NCI-H1436 (cell line): ENCODE results near the gene EHD2.
A peak's percentile ranks its signal among the peaks of the same experiment; 100 is the strongest.
"Not testable (repeated sequence)": the region's sequence is repeated elsewhere in the genome, so short reads cannot be mapped to it uniquely, and the experiment has no call there.

Source experiments
- DNase-seq: peaks from one replicate; lab custom pipeline; 2025; lab: John Stamatoyannopoulos, UW

Gene EHD2

GRCh38 chr19:47716270-47716937 is 3.2 kb downstream of the EHD2 start:
- no peak for DNase-seq

GRCh38 chr19:47718415-47719046 is 5.3 kb downstream of the EHD2 start:
- not testable (repeated sequence) for DNase-seq

- DNase-seq, result no peak
Observed at GRCh38 chr19:47719047-47719859, 6.0 kb downstream of the EHD2 start.

GRCh38 chr19:47720669-47721422 is 7.6 kb downstream of the EHD2 start:
- no peak for DNase-seq

GRCh38 chr19:47723581-47723940 is 10.3 kb downstream of the EHD2 start:
- DNase-seq, result peak; percentile 20

GRCh38 chr19:47725759-47726401 is 12.7 kb downstream of the EHD2 start:
- DNase-seq, result no peak

GRCh38 chr19:47726467-47726866 is 13.2 kb downstream of the EHD2 start:
- DNase-seq, result no peak

GRCh38 chr19:47728295-47728694 is 15.1 kb downstream of the EHD2 start:
- DNase-seq, result not testable (repeated sequence)

GRCh38 chr19:47729468-47729798 is 16.2 kb downstream of the EHD2 start:
- no peak for DNase-seq

GRCh38 chr19:47729799-47730520 is 16.7 kb downstream of the EHD2 start:
- DNase-seq, result peak; percentile 9

GRCh38 chr19:47730521-47730889 is 17.3 kb downstream of the EHD2 start:
- no peak for DNase-seq

- no peak for DNase-seq
Observed at GRCh38 chr19:47730910-47731309, 17.7 kb downstream of the EHD2 start.

GRCh38 chr19:47735131-47735530 is 21.9 kb downstream of the EHD2 start:
- no peak for DNase-seq

GRCh38 chr19:47740866-47741519 is 27.8 kb downstream of the EHD2 start:
- no peak for DNase-seq

- no peak for DNase-seq
Observed at GRCh38 chr19:47741544-47742140, 28.4 kb downstream of the EHD2 start.

- no peak for DNase-seq
Observed at GRCh38 chr19:47742634-47743033, 29.4 kb downstream of the EHD2 start.

- peak; percentile 97 for DNase-seq
Observed at GRCh38 chr19:47745010-47745901, 32.0 kb downstream of the EHD2 start, which contains the start of gene NOP53. Gene NOP53, plus strand, starts transcription at chr19:47745546. Its CDS starts 14 bp downstream, at chr19:47745560.

- not testable (repeated sequence) for DNase-seq
Observed at GRCh38 chr19:47746129-47746528, 32.9 kb downstream of the EHD2 start.

GRCh38 chr19:47749326-47749725 is 36.1 kb downstream of the EHD2 start:
- DNase-seq, result no peak
